ENCODE data around the gene LIMS2. TPM values are rescaled to one million over a fixed set of nuclear protein-coding genes. Genes with fewer than 3 reads are reported as not detected.

The LIMS2 gene
- total and polyA plus RNA-seq, 2 of the 8 experiments (the other 6 are each of a cell fraction or from before 2014, with no cell fraction given): 3.3 to 4.8 TPM

DNA sequence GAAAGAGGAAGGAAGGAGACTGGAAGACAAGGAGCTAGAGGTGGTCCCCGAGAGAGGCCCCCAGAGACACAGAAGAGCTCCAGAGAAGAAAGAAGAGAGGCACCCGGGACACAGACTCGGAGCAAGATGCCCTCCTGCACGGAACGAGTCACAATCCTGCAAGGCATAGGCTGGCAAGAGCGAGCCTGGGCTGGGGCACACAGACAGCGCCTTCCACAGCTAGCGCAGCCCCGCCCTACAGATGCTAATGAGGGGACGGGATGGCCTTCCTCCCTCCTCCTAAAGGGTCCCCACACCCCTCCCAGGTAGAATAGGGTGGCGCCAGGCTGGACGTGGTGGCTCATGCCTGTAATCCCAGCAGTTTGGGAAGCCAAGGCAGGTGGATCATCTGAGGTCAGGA, 49.2 kb downstream of the LIMS2 start:
- H3K9ac ChIP-seq (replicated peaks in 1 of 4; ENCODE audit: extremely low read depth in 1 of 4, low read depth in 3 of 4, low read length in 3 of 4): no peak overlapping the region
- H3K4ac ChIP-seq (replicated peaks; ENCODE audit: insufficient read length, low read depth, low read length): no peak overlapping the region
- ChIA-PET CTCF (ENCODE audit: partially characterized antibody) (interaction anchor here (6.4 kb wide), 1 partner anchor 14 kb away, joined by 50 read pairs; no protein-coding TSS in a partner anchor), POLR2A (ENCODE audit: partially characterized antibody) (no interaction called here)
- H2BK20ac ChIP-seq (ENCODE audit: low read length): no peak overlapping the region
- H3K23me2 ChIP-seq (ENCODE audit: low read depth, low read length): no peaks in the 10 kb centered on the region
- no peak overlapping the region for H2BK5ac ChIP-seq (ENCODE audit: low read depth, low read length)
- no peak overlapping the region for H3K18ac ChIP-seq (ENCODE audit: extremely low read depth, low read length)
- no peaks in the 10 kb centered on the region for H3K79me2 ChIP-seq (ENCODE audit: control insufficient read depth in 1 of 2, insufficient read depth in 2 of 2, low read length in 2 of 2)
- 87% methylated on average over 10 of the region's 12 CpGs; no CpG with 5 or more reads in 1 of the 2 experiments for WGBS, 2 experiments (ENCODE audit: extremely low coverage in 1 of 2, insufficient coverage in 1 of 2, insufficient read length in 1 of 2, insufficient replicate concordance in 2 of 2, low coverage in 1 of 2, low lambda C conversion rate in 2 of 2, missing lambda C conversion rate in 1 of 2)
- DNase-seq (ENCODE audit: low read depth in 1 of 2, low spot score in 2 of 2) (no peak), FAIRE-seq (no peak)
- H3K36me3 ChIP-seq (ENCODE audit: control insufficient read depth in 2 of 4, insufficient read depth in 4 of 4, low read length in 3 of 4): no peaks in the 10 kb centered on the region
- no peaks in the 10 kb centered on the region for H3K27me3 ChIP-seq (replicated peaks in 1 of 4; ENCODE audit: control insufficient read depth in 3 of 4, extremely low read depth in 1 of 4, insufficient read depth in 3 of 4, low read length in 3 of 4)
- H2BK120ac ChIP-seq (replicated peaks; ENCODE audit: low read depth, low read length): no peak overlapping the region
- no peak overlapping the region for H4K8ac ChIP-seq (ENCODE audit: extremely low read depth, insufficient read depth, low read length)
- no peak overlapping the region for H2AK5ac ChIP-seq (ENCODE audit: low read depth, low read length)
- no peak overlapping the region for H3K14ac ChIP-seq (ENCODE audit: insufficient read length)
- H3K4me1 ChIP-seq (replicated peaks in 1 of 4; ENCODE audit: control insufficient read depth in 3 of 4, insufficient read depth in 4 of 4, low read length in 3 of 4): no peaks in the 10 kb centered on the region
- H3K27ac ChIP-seq (ENCODE audit: low read depth, low read length): no peak overlapping the region
- H2BK12ac ChIP-seq (ENCODE audit: low read depth, low read length): no peak overlapping the region
- H3K79me1 ChIP-seq (ENCODE audit: low read depth, low read length): no peaks in the 10 kb centered on the region
- no peak overlapping the region for H4K91ac ChIP-seq (replicated peaks; ENCODE audit: insufficient read length, low read length)
- H4K20me1 ChIP-seq (replicated peaks in 1 of 2; ENCODE audit: control insufficient read depth in 1 of 2, insufficient read depth in 2 of 2, low read length in 2 of 2): no peaks in the 10 kb centered on the region
- H3K23ac ChIP-seq (ENCODE audit: insufficient read length): no peak overlapping the region
- no peak overlapping the region for H3K56ac ChIP-seq (replicated peaks; ENCODE audit: insufficient read length, low read depth, low read length)
- H2AFZ ChIP-seq (ENCODE audit: low read length): no peak overlapping the region
- no peak overlapping the region for H2BK15ac ChIP-seq (ENCODE audit: low read length)
- H3K4me3 ChIP-seq (ENCODE audit: extremely low read depth in 1 of 4, insufficient read depth in 2 of 4, low read depth in 3 of 4, low read length in 4 of 4): no peak overlapping the region
- H4K5ac ChIP-seq (ENCODE audit: insufficient read length, low read depth, low read length): no peak overlapping the region
- H3K4me2 ChIP-seq (ENCODE audit: insufficient read depth in 1 of 2, low read depth in 2 of 2, low read length in 2 of 2): no peak overlapping the region
- no peaks in the 10 kb centered on the region for H3K9me3 ChIP-seq (ENCODE audit: insufficient read depth in 2 of 2, low read depth in 1 of 2, low read length in 1 of 2)
- TF ChIP-seq BCL11A (IDR thresholded peaks at IDR 0.05; ENCODE audit: low read depth in 2 of 2, low read length in 2 of 2) (no peak), MAFK (IDR thresholded peaks at IDR 0.05; ENCODE audit: low read depth, low read length) (no peak), NRF1 (IDR thresholded peaks at IDR 0.05; ENCODE audit: low read depth, low read length) (no peak), CHD2 (IDR thresholded peaks at IDR 0.05; ENCODE audit: low read length) (no peak), SP2 (IDR thresholded peaks at IDR 0.05; ENCODE audit: low read length) (no peak), KDM1A (IDR thresholded peaks at IDR 0.05; ENCODE audit: borderline replicate concordance, low read length) (no peak), ZNF274 (IDR thresholded peaks at IDR 0.05; ENCODE audit: borderline replicate concordance, extremely low read depth, low read length) (no peak), JUN (IDR thresholded peaks at IDR 0.05; ENCODE audit: low read depth, low read length) (no peak), BRCA1 (IDR thresholded peaks at IDR 0.05; ENCODE audit: low read depth, low read length) (no peak), EGR1 (IDR thresholded peaks at IDR 0.05; ENCODE audit: borderline replicate concordance, low read depth, low read length) (no peak), CTBP2 (IDR thresholded peaks at IDR 0.05; ENCODE audit: borderline replicate concordance, insufficient read depth, insufficient read length, low read length) (no peak)
- TF ChIP-seq, protein P1, sequence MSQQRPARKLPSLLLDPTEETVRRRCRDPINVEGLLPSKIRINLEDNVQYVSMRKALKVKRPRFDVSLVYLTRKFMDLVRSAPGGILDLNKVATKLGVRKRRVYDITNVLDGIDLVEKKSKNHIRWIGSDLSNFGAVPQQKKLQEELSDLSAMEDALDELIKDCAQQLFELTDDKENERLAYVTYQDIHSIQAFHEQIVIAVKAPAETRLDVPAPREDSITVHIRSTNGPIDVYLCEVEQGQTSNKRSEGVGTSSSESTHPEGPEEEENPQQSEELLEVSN (IDR thresholded peaks at IDR 0.05): no peak
- TF ChIP-seq, protein P2, sequence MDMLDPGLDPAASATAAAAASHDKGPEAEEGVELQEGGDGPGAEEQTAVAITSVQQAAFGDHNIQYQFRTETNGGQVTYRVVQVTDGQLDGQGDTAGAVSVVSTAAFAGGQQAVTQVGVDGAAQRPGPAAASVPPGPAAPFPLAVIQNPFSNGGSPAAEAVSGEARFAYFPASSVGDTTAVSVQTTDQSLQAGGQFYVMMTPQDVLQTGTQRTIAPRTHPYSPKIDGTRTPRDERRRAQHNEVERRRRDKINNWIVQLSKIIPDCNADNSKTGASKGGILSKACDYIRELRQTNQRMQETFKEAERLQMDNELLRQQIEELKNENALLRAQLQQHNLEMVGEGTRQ (IDR thresholded peaks at IDR 0.05; ENCODE audit: low read length): no peak
